Stomach (tissue), 9 donors: ENCODE results near the gene ZDHHC7. TPM values are rescaled to one million over a fixed set of nuclear protein-coding genes. Genes with fewer than 3 reads are reported as not detected.

Experiments used
- DNase-seq, 2 donors: peaks; one replicate each; pipeline versions ENCODE4 v3.0.0 to v3.0.0-alpha.2; 2013 to 2019
- H3K27ac ChIP-seq, 5 donors: fragments of 200-600 bp in 4 of 5; sonication (generic) in 4 of 5; one replicate each; pipeline ENCODE4 v1.5.1; 2013 to 2019; ENCODE audit warnings: mild to moderate bottlenecking in 1 of 5, moderate library complexity in 1 of 5
- H3K27me3 ChIP-seq, 3 donors: fragments of 200-600 bp; sonication (generic); one replicate each; pipeline ENCODE4 v1.5.1; 2017 to 2019; ENCODE audit warnings: mixed run types in 1 of 3
- H3K36me3 ChIP-seq, 4 donors: fragments of 200-600 bp; sonication (generic); 1 replicate in 3 of 4; 2 replicates in 1 of 4; pipeline ENCODE4 v1.5.1; 2016 to 2019
- H3K4me1 ChIP-seq, 4 donors: fragments of 200-600 bp; sonication (generic); one replicate each; pipeline ENCODE4 v1.5.1; 2016 to 2019
- H3K4me3 ChIP-seq, 4 donors: fragments of 200-600 bp; sonication (generic) in 3 of 4; one replicate each; pipeline ENCODE4 v1.5.1; 2016 to 2019; ENCODE audit warnings: mild to moderate bottlenecking in 1 of 4
- H3K9me3 ChIP-seq, 4 donors: fragments of 200-600 bp; sonication (generic); one replicate each; pipeline ENCODE4 v1.5.1; 2016 to 2019
- EP300 ChIP-seq: sonication (generic); formaldehyde crosslinking; IDR thresholded peaks from one replicate; pipeline ENCODE4 v1.6.1; 2017; ENCODE audit warnings: antibody characterized with exemption
- POLR2A ChIP-seq, 4 donors: fragments of 450-650 bp; IDR thresholded peaks; one replicate each; pipeline ENCODE4 v1.6.1; 2016; ENCODE audit warnings: antibody characterized with exemption in 4 of 4, control low read depth in 2 of 4, mild to moderate bottlenecking in 1 of 4, moderate library complexity in 1 of 4
- POLR2AphosphoS5 ChIP-seq, 3 donors: sonication (generic); formaldehyde crosslinking; IDR thresholded peaks; one replicate each; pipeline ENCODE4 v1.6.1; 2016; ENCODE audit warnings: antibody characterized with exemption in 3 of 3
- WGBS, 5 donors: extraction: QIAGEN DNeasy Blood & Tissue Kit in 3 of 5; methylation state at CpG; one replicate each; pipeline versions ENCODE4 v1.1.5 to v1.1.7; 2013 to 2018; 5-methylcytosine and 5-hydroxymethylcytosine counted together
- intact Hi-C: fragments of 100-400 bp; cut with DNase I; formaldehyde crosslinking; loops from one replicate; pipeline ENCODE4 v1.15.1; 2023; ENCODE audit warnings: low total_unique reads
- polyA plus RNA-seq, 3 donors: library from polyadenylated mRNA; stranded (reverse); fragments of 200-250 nt; gene quantifications; one replicate each; pipeline ENCODE4 v1.2.3, GENCODE V29; 2013
- total RNA-seq, 5 donors: library from RNA; depleted of rRNA; stranded (reverse); fragments of >200 nt; gene quantifications; one replicate each; pipeline versions ENCODE4 v1.1.0 to v1.2.3, GENCODE V29; 2014 to 2016
- TF ChIP-seq, protein P1 (sequence below), 7 experiments: fragments of 450-650 bp in 4 of 7; fragments of 200-600 bp in 3 of 7; sonication (generic) in 3 of 7; IDR thresholded peaks; one replicate each; pipeline ENCODE4 v1.5.1; 2016 to 2019; ENCODE audit warnings: antibody characterized with exemption in 7 of 7, control low read depth in 2 of 7, mild to moderate bottlenecking in 1 of 7
- donor health status: healthy with polysubstance abuse.
- donor health status: Bipolar disorder and iron deficiency.
- donor health status: healthy.

The ZDHHC7 gene
- total and polyA plus RNA-seq, 8 donors: 15.0 to 358 (median 56.2) TPM

DNA sequence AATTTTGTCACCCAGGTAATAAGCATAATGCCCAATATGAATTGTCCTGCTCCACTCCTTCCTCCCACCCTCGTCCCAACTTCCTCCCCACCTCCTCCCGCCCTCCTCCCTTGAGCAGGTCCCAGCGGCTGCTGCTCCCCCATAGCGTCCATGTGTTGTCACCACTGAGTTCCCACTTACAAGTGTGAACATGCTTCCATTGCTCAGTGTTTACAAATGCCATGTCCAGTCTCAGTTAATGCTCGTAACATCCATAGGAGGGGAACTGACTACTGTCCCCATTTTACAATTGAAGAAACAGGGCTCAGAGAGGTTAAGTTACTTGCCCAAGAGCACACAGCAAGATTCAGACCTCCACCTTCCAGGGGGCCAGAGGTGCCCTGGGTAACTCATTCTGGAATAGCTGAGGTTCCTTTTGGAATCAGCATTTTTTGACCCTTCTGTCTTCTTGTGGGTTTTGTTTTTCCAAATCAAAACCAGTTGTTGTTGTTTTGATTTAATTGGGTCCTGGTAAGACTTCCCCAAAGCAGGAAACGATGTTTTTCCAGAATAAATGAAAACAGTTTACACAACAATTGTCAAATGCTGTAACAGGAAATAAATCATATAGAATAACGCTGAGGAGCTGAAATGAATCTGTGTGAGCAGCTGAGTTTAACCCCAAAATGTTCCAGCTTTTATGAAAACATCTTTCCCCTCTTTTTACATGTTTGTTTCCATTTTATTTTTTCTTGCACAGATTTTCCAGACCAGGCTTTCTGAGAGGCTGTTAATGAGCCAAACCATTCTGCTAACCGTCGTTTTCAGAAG is 73.9 kb downstream of the ZDHHC7 start:
- DNase-seq: no peak
- H3K27me3 ChIP-seq: no peaks in the 10 kb centered on the region
- H3K4me1 ChIP-seq: peaks cover 0 to 4% (median 0%) of the 10 kb centered on the region in 4 donors
- H3K9me3 ChIP-seq: no peaks in the 10 kb centered on the region
- H3K27ac ChIP-seq: no peak overlapping the region
- no peaks in the 10 kb centered on the region for H3K36me3 ChIP-seq
- H3K4me3 ChIP-seq: no peak overlapping the region
- no peak for TF ChIP-seq EP300
- no peak for TF ChIP-seq POLR2AphosphoS5 (IDR thresholded peaks at IDR 0.05)
- TF ChIP-seq, protein P1, sequence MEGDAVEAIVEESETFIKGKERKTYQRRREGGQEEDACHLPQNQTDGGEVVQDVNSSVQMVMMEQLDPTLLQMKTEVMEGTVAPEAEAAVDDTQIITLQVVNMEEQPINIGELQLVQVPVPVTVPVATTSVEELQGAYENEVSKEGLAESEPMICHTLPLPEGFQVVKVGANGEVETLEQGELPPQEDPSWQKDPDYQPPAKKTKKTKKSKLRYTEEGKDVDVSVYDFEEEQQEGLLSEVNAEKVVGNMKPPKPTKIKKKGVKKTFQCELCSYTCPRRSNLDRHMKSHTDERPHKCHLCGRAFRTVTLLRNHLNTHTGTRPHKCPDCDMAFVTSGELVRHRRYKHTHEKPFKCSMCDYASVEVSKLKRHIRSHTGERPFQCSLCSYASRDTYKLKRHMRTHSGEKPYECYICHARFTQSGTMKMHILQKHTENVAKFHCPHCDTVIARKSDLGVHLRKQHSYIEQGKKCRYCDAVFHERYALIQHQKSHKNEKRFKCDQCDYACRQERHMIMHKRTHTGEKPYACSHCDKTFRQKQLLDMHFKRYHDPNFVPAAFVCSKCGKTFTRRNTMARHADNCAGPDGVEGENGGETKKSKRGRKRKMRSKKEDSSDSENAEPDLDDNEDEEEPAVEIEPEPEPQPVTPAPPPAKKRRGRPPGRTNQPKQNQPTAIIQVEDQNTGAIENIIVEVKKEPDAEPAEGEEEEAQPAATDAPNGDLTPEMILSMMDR (IDR thresholded peaks at IDR 0.05): no peak
- TF ChIP-seq POLR2A (IDR thresholded peaks at IDR 0.05): no peak
- intact Hi-C loops: no loop called here
- 65 to 70% (median 68%) methylated on average over 9 of the region's 9 CpGs for WGBS, 5 donors

GRCh38 chr16:84933774-84934631 is 77.3 kb downstream of the ZDHHC7 start:
- intact Hi-C loops: no loop called here
- peak in 1 of 3 donors; percentile 11 for TF ChIP-seq POLR2AphosphoS5 (IDR thresholded peaks at IDR 0.05)
- TF ChIP-seq, protein P1 (IDR thresholded peaks at IDR 0.05): no peak
- peak; percentile 20 for TF ChIP-seq EP300
- TF ChIP-seq POLR2A (IDR thresholded peaks at IDR 0.05): no peak
- peak overlapping the region; percentile 33 to 75 (median 53) for H3K27ac ChIP-seq
- WGBS, 5 donors: 64 to 74% (median 73%) methylated on average over 14 to 29 of the region's 29 CpGs
- H3K4me1 ChIP-seq: peaks cover 9 to 12% (median 11%) of the 10 kb centered on the region in 4 donors
- no peaks in the 10 kb centered on the region for H3K36me3 ChIP-seq
- H3K9me3 ChIP-seq: no peaks in the 10 kb centered on the region
- H3K4me3 ChIP-seq: no peak overlapping the region
- H3K27me3 ChIP-seq: no peaks in the 10 kb centered on the region
- DNase-seq: no peak

- Histone ChIP-seq H3K4me3 (no peak overlapping the region), H3K27ac (peak overlapping the region in 1 of 5 donors; percentile 68), H3K4me1 (peaks cover 17 to 25% (median 24%) of the 10 kb centered on the region in 4 donors), H3K9me3 (no peaks in the 10 kb centered on the region), H3K36me3 (no peaks in the 10 kb centered on the region), H3K27me3 (no peaks in the 10 kb centered on the region)
- WGBS, 5 donors: 70 to 85% (median 79%) methylated on average over 4 to 5 of the region's 5 CpGs
- intact Hi-C loops: no loop called here
- no peak for TF ChIP-seq EP300
- TF ChIP-seq, protein P1 (IDR thresholded peaks at IDR 0.05): no peak
- TF ChIP-seq POLR2AphosphoS5 (IDR thresholded peaks at IDR 0.05): no peak
- TF ChIP-seq POLR2A (IDR thresholded peaks at IDR 0.05): no peak
- DNase-seq: no peak
Observed at GRCh38 chr16:84932681-84933080, 78.7 kb downstream of the ZDHHC7 start.

- Histone ChIP-seq H3K36me3 (no peaks in the 10 kb centered on the region), H3K4me3 (no peak overlapping the region), H3K27ac (no peak overlapping the region), H3K4me1 (peaks cover 17 to 28% (median 27%) of the 10 kb centered on the region in 4 donors), H3K27me3 (no peaks in the 10 kb centered on the region), H3K9me3 (no peaks in the 10 kb centered on the region)
- WGBS, 5 donors: 89 to 98% (median 92%) methylated on average over 4 to 8 of the region's 8 CpGs
- TF ChIP-seq EP300 (no peak), POLR2A (IDR thresholded peaks at IDR 0.05) (no peak), POLR2AphosphoS5 (IDR thresholded peaks at IDR 0.05) (no peak)
- TF ChIP-seq, protein P1 (IDR thresholded peaks at IDR 0.05): no peak
- DNase-seq: no peak
- intact Hi-C loops: no loop called here
Observed at GRCh38 chr16:84931506-84931905, 79.8 kb downstream of the ZDHHC7 start.
